GM12891 (cell line): ENCODE measurements around the gene DAPP1.

ENCODE experiments used
- POLR2A ChIP-seq: IDR thresholded peaks from 2 replicates; pipeline ENCODE4 v1.6.1; 2011; ENCODE audit warnings: low read depth, low read length, control low read depth
- POLR2AphosphoS5 ChIP-seq: IDR thresholded peaks from 2 replicates; pipeline ENCODE4 v1.6.1; 2011; ENCODE audit warnings: low read depth, low read length, control low read depth
- POU2F2 ChIP-seq: IDR thresholded peaks from 2 replicates; pipeline ENCODE4 v1.6.1; 2011; ENCODE audit warnings: low read depth, mild to moderate bottlenecking, control low read depth, low read length, moderate library complexity
- SPI1 ChIP-seq: IDR thresholded peaks from 2 replicates; pipeline ENCODE4 v1.6.1; 2011; ENCODE audit warnings: low read depth, low read length, control low read depth
- TAF1 ChIP-seq: IDR thresholded peaks from 2 replicates; pipeline ENCODE4 v1.6.1; 2011; ENCODE audit warnings: low read depth, low read length, control low read depth

DNA sequence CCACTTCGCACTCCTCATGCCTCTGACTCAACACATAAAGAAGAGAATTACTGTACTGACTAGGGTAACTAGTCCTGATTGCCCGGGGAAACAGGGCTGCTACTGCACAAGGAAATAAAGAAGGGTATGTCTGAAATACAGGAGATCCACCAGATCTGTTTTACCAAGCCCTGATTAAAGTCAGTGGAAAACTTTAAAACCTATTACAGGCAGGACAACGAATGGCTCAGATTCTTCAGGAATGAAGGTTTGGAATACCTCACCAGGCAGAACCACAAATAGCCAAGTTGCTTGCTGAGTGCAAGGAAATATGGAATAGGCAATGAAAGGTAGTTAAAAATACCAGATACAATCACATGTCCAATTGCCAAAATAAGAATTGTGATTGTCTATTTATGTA, 60.3 kb downstream of the DAPP1 start:
- TF ChIP-seq POLR2AphosphoS5 = no peak
- no peak for TF ChIP-seq POU2F2
- TF ChIP-seq TAF1 = no peak
- TF ChIP-seq POLR2A = no peak
- TF ChIP-seq SPI1 = no peak
